GM21526 (cell line): ENCODE data around the gene TMEM150A.
"Not testable (repeated sequence)": the region's sequence is repeated elsewhere in the genome, so short reads cannot be mapped to it uniquely, and the experiment has no call there.

Source experiments
- ATAC-seq: cut with Tn5 transposase; IDR thresholded peaks from one replicate; pipeline ENCODE4 v1.9.1; 2021; ENCODE audit warnings: moderate library complexity; ENCODE audit not compliant: unreplicated experiment, low FRiP score

Gene TMEM150A

GRCh38 chr2:85595301-85596025 is 7.0 kb downstream of the TMEM150A start, which contains the start of gene RNF181:
TSS of gene RNF181 (plus strand) at chr2:85595745. CDS start at chr2:85595764, 19 bp downstream.
- ATAC-seq: peak; percentile 96

GRCh38 chr2:85594715-85595300 is 7.7 kb downstream of the TMEM150A start:
- no peak for ATAC-seq

- ATAC-seq: no peak
Observed at GRCh38 chr2:85593023-85593422, 9.5 kb downstream of the TMEM150A start.

- ATAC-seq: not testable (repeated sequence)
Observed at GRCh38 chr2:85592299-85592698, 10.2 kb downstream of the TMEM150A start.

- ATAC-seq: no peak
Observed at GRCh38 chr2:85591563-85591962, 10.9 kb downstream of the TMEM150A start.

GRCh38 chr2:85590950-85591349 is 11.5 kb downstream of the TMEM150A start:
- no peak for ATAC-seq

GRCh38 chr2:85589982-85590791 is 12.3 kb downstream of the TMEM150A start:
- no peak for ATAC-seq

- ATAC-seq: no peak
Observed at GRCh38 chr2:85589181-85589580, 13.3 kb downstream of the TMEM150A start.

GRCh38 chr2:85588645-85589044 is 13.9 kb downstream of the TMEM150A start:
- ATAC-seq: no peak

GRCh38 chr2:85588236-85588635 is 14.3 kb downstream of the TMEM150A start:
- ATAC-seq: no peak

- no peak for ATAC-seq
Observed at GRCh38 chr2:85585781-85586105, 16.8 kb downstream of the TMEM150A start.

- no peak for ATAC-seq
Observed at GRCh38 chr2:85584857-85585780, 17.4 kb downstream of the TMEM150A start.

- ATAC-seq: no peak
Observed at GRCh38 chr2:85584354-85584856, 18.1 kb downstream of the TMEM150A start, which contains the start of gene VAMP5. TSS of gene VAMP5 (plus strand) at chr2:85584431. CDS start at chr2:85584491, 60 bp downstream.

GRCh38 chr2:85583667-85584353 is 18.7 kb downstream of the TMEM150A start:
- no peak for ATAC-seq

GRCh38 chr2:85582492-85582891 is 20.0 kb downstream of the TMEM150A start:
- ATAC-seq: no peak

GRCh38 chr2:85580206-85580605 is 22.3 kb downstream of the TMEM150A start:
- no peak for ATAC-seq

- ATAC-seq: no peak
Observed at GRCh38 chr2:85579266-85579935, 23.1 kb downstream of the TMEM150A start.

- peak; percentile 29 for ATAC-seq
Observed at GRCh38 chr2:85578243-85579180, 24.0 kb downstream of the TMEM150A start.
